A673 (cell line): Measurements from ENCODE around the gene SERPINH1. TPM values are rescaled to one million over a fixed set of nuclear protein-coding genes. Genes with fewer than 3 reads are reported as not detected.

ENCODE experiments used
- BruUV-seq: library from RNA; stranded (reverse); fragments of 400-500 nt; replicated peaks from 2 replicates; lab custom pipeline; 2021; lab: Mats Ljungman, UMichigan
- CTCF ChIA-PET: fragments of 300-600 bp; sonication (Branson Sonifier 250); formaldehyde crosslinking; loops from one replicate; lab custom pipeline; 2022; ENCODE audit warnings: antibody characterized with exemption; lab: Charles Lee
- POLR2A ChIA-PET: fragments of 300-600 bp; sonication (Branson Sonifier 250); formaldehyde crosslinking; loops from one replicate; lab custom pipeline; 2022; ENCODE audit warnings: antibody characterized with exemption; ENCODE audit not compliant: low non-redundant PET; lab: Charles Lee
- DNase-seq: peaks from one replicate; pipeline ENCODE4 v3.0.0-alpha.2; 2015; ENCODE audit warnings: low spot score
- H3K27ac ChIP-seq: fragments of 200-600 bp; sonication (generic); 2 replicates; pipeline ENCODE4 v1.5.1; 2016; ENCODE audit warnings: mixed run types, low read depth, mild to moderate bottlenecking, mixed read lengths, antibody characterized with exemption, low read length; ENCODE audit not compliant: poor library complexity, severe bottlenecking
- H3K27me3 ChIP-seq: fragments of 200-600 bp; sonication (generic); replicated peaks from 2 replicates; pipeline ENCODE4 v1.6.1; 2017; ENCODE audit warnings: mixed run types, low read depth, mild to moderate bottlenecking, mixed read lengths, antibody characterized with exemption, low read length; ENCODE audit not compliant: insufficient read depth, poor library complexity
- H3K36me3 ChIP-seq: fragments of 200-600 bp; sonication (generic); 2 replicates; pipeline ENCODE4 v1.6.1; 2016; ENCODE audit warnings: mixed run types, mild to moderate bottlenecking, mixed read lengths, antibody characterized with exemption, low read length; ENCODE audit not compliant: insufficient read depth, poor library complexity, severe bottlenecking
- H3K4me1 ChIP-seq: fragments of 200-600 bp; sonication (generic); 2 replicates; pipeline ENCODE4 v1.6.1; 2017; ENCODE audit warnings: mixed run types, mild to moderate bottlenecking, mixed read lengths, antibody characterized with exemption, low read length; ENCODE audit not compliant: insufficient read depth, poor library complexity, severe bottlenecking
- H3K4me3 ChIP-seq: fragments of 200-600 bp; sonication (generic); 2 replicates; pipeline ENCODE4 v1.5.1; 2016; ENCODE audit warnings: low read depth, mixed run types, mild to moderate bottlenecking, mixed read lengths, low read length; ENCODE audit not compliant: poor library complexity, severe bottlenecking
- H3K9me3 ChIP-seq: fragments of 200-600 bp; sonication (generic); 2 replicates; pipeline ENCODE4 v1.6.1; 2016; ENCODE audit warnings: mixed run types, low read depth, mild to moderate bottlenecking, mixed read lengths, antibody characterized with exemption, low read length; ENCODE audit not compliant: poor library complexity, severe bottlenecking
- EZH2 ChIP-seq: fragments of 200-600 bp; sonication (generic); IDR thresholded peaks from 2 replicates; pipeline ENCODE4 v1.6.1; 2017; ENCODE audit warnings: borderline replicate concordance, low read depth, mild to moderate bottlenecking, mixed read lengths, antibody characterized with exemption, low read length; ENCODE audit not compliant: poor library complexity, severe bottlenecking
- intact Hi-C: fragments of 100-400 bp; cut with micrococcal nuclease; formaldehyde crosslinking; loops from one replicate; pipeline ENCODE4 v1.10.0; 2022; ENCODE audit not compliant: unreplicated experiment
- total RNA-seq: library from RNA; stranded (reverse); gene quantifications from 2 replicates; pipeline ENCODE4 v1.2.3, GENCODE V29; 2021
- TF ChIP-seq, protein P1 (sequence below): fragments of 300-800, 200-600 bp; sonication (generic); conservative IDR thresholded peaks from 2 replicates; pipeline ENCODE4 v1.5.1; 2017; ENCODE audit warnings: low read depth, mild to moderate bottlenecking, antibody characterized with exemption, low read length, moderate library complexity, mixed read lengths

Gene SERPINH1
- total RNA-seq, 1 experiment from 2014 or later: 268 TPM

DNA sequence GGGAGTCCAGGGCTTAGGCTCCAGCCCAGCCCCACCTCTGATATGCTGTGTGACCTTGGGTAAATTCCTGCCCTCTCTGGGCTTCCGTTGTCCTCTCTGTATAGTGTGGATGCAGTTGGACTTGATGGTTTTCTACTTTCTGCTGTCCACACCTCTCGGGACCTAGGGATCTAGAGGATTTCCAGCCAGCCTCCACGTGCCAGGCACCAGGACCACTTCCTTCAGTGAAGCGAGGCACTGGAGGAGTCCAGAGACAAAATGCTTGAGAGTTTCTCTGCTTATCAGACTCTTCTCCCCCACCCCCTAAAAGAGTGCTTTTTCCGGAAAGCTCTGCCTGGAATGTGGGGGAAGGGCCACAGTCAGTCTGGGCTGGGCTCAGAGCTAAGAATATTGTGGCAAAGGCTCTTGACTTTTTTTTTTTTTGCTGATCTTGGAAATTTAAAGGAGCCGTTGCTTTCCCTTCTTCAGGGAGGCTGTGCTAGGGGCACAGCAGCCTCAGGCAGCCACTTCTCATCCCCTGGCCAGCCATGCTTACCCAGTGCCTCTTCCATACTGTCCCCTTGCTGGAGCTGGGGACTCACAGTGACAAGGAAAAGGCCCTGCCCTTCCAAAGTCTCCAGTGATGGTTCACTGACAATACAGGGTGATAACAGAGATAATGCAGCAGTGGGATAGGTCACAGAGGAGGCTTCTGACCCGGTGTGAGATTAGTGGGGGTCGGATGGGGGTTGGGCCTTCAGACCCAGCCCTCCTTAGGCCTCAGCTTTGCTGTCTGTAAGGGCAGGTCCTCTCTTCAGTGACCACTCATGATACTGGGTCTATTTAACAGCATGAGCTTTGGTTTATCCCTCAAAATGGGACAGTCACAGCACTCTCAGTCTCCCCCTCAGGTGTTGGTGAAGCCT, 2.9 kb upstream of the SERPINH1 start:
- H3K27ac ChIP-seq: peak overlapping the region; percentile 73

DNA sequence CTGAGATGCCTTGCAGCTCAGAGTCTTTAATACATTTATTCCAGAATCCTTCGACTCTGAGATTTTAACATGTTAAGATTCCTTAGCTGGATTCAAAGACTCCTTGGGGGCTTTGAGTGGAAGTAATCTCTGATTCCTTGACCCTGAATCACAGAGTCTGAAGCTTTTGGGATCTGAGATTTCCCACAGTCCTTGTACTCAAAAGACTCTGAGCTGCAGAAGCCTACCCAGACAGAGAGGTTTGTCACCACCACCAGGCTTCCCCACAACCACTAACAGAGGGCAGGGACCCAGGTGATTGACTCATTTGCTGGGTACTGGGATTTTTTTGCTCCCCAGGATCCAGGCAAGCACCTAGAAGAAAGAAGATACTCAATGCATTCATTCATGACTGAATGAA, 1.4 kb upstream of the SERPINH1 start:
- DNase-seq: no peak
- ChIA-PET POLR2A (no interaction called here), CTCF (no interaction called here)
- Histone ChIP-seq H3K36me3 (peaks cover 13% of the 10 kb centered on the region), H3K27ac (peak overlapping the region; percentile 48), H3K27me3 (no peaks in the 10 kb centered on the region), H3K4me1 (peaks cover 66% of the 10 kb centered on the region), H3K9me3 (no peaks in the 10 kb centered on the region), H3K4me3 (no peak overlapping the region)
- intact Hi-C loops: no loop called here
- TF ChIP-seq EZH2: no peak
- TF ChIP-seq, protein P1, sequence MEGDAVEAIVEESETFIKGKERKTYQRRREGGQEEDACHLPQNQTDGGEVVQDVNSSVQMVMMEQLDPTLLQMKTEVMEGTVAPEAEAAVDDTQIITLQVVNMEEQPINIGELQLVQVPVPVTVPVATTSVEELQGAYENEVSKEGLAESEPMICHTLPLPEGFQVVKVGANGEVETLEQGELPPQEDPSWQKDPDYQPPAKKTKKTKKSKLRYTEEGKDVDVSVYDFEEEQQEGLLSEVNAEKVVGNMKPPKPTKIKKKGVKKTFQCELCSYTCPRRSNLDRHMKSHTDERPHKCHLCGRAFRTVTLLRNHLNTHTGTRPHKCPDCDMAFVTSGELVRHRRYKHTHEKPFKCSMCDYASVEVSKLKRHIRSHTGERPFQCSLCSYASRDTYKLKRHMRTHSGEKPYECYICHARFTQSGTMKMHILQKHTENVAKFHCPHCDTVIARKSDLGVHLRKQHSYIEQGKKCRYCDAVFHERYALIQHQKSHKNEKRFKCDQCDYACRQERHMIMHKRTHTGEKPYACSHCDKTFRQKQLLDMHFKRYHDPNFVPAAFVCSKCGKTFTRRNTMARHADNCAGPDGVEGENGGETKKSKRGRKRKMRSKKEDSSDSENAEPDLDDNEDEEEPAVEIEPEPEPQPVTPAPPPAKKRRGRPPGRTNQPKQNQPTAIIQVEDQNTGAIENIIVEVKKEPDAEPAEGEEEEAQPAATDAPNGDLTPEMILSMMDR: no peak
- BruUV-seq: no TSS peak

More for the DNA sequence above, 2.9 kb upstream of the SERPINH1 start:
- BruUV-seq: no TSS peak
- ChIA-PET POLR2A (interaction anchor here (0.6 kb wide), 1 partner anchor 96 kb away, joined by 6 read pairs; no protein-coding TSS in a partner anchor), CTCF (interaction anchor here (0.6 to 0.7 kb wide), 2 partner anchors 15 to 117 kb away, joined by 3 to 5 read pairs; no protein-coding TSS in a partner anchor)
- intact Hi-C loops: no loop called here
- peak; percentile 71 for DNase-seq
- Histone ChIP-seq H3K27me3 (no peaks in the 10 kb centered on the region), H3K9me3 (no peaks in the 10 kb centered on the region), H3K4me3 (no peak overlapping the region), H3K4me1 (peaks cover 64% of the 10 kb centered on the region), H3K36me3 (no peaks in the 10 kb centered on the region)
- no peak for TF ChIP-seq EZH2
- TF ChIP-seq, protein P1: no peak

DNA sequence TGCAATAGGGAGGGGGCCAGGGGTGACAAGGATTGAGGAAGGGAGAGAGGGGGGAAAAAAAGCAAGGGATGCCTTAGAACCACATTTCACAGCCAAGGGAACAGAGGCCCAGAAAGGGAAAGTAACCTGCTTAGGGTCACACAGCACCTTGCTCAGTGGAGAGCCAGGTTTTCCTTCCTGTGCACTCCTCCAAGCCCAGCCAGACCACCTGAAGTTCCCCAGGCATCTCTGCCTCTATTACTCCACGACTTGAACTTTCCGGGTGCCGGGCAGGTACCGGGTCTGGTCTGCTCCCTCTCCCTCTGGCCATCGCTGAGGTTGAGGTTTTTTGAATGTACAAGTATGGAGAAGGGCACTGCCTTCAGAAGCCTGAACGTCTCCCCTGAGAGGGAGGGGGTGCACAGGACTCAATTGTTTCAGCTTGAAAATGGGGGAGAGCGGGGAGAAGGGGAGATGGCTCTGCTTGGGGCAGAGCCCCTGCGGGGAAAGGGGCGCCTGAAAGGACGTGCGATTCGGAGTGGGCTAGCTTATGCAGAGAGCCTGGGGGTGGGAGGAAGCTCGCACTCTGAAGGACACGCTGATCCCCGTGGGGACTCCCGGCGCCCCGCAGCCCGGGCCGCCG, 516 bp upstream of the SERPINH1 start:
- ChIA-PET CTCF (no interaction called here), POLR2A (interaction anchor here (0.6 kb wide), 2 partner anchors 39 to 116 kb away, joined by 4 read pairs; no protein-coding TSS in a partner anchor)
- no TSS peak for BruUV-seq
- Histone ChIP-seq H3K4me1 (peaks cover 70% of the 10 kb centered on the region), H3K9me3 (no peaks in the 10 kb centered on the region), H3K27ac (peak overlapping the region; percentile 99), H3K4me3 (peak overlapping the region; percentile 86), H3K27me3 (no peaks in the 10 kb centered on the region), H3K36me3 (peaks cover 22% of the 10 kb centered on the region)
- TF ChIP-seq, protein P1: no peak
- TF ChIP-seq EZH2: no peak
- intact Hi-C loops: no loop called here
- DNase-seq: no peak
